HS-5 (cell line): ENCODE results near the gene EMILIN2.

Experiments used
- DNase-seq: peaks from one replicate; pipeline ENCODE4 v3.0.0-alpha.2; 2012; ENCODE audit warnings: low read depth

The EMILIN2 gene

DNA sequence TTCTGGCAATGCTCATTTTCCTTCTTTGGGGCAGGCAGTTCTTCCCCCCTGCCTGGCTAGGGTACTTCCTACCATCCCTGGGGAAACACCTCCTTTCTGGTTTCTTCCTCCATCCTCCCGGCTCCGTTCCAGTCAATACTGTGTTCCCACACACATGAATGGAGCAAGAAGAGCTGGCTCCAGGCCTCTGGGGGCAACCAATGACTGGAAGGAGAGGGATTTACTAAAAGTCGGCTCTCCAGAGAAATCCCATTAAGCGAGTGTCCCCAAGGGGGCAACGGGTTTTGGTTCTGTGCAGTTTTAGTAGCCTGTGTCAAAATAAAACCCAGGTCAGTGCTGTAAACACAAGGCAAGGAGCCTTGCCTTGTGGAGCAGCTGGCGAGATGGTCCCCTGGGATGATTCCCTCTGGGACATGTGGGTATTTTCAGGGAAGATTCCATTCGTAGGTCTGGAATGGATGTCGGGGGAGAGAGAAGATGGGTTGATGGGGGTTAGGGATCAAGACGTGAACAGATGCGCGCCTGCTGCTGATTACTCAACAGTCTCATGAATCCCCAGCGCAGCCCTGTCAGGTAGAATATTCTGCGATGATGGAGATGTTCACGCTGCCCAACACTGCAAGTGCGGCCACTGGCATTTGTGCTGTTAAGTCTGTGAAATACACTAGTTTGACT, 32.0 kb downstream of the EMILIN2 start:
- no peak for DNase-seq

DNA sequence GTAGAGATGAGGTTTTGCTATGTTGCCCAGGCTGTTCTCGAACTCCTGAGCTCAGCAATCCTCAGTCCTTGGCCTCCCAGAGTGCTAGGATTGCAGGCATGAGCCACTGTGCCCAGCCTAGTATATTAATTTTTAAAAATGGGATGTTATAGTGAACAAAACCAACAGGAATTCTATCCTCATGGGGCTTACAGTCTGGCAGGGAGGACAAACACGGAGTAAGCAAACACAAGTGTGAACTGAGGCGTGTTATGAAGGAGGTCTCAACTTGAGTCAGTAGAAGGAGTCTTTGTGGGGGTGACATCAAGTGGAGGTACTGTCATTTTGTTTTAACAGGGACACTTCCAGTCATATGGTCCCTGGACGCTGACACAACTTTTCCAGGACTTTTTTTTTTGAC, 33.1 kb downstream of the EMILIN2 start:
- DNase-seq = no peak

DNA sequence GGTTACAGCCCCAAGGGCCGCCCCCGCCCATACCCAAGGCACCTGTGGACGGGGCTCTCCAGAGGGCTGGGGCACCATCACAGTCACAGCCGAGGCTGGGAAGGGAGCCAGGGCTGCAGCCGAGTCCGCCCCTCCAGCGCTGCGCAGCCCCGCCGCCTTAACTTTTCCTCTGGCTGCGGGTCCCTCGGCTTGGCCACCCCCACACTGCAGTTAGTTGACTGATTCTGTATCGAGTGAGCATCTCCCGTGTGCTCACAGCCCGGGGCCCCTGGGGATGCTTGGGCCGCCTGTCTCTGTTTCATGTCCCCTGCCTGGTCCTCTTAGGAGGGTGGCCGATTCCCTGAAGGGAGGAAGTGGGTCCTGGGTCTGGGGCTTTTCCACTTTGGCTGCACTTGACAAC, 33.7 kb downstream of the EMILIN2 start:
- DNase-seq = no peak

DNA sequence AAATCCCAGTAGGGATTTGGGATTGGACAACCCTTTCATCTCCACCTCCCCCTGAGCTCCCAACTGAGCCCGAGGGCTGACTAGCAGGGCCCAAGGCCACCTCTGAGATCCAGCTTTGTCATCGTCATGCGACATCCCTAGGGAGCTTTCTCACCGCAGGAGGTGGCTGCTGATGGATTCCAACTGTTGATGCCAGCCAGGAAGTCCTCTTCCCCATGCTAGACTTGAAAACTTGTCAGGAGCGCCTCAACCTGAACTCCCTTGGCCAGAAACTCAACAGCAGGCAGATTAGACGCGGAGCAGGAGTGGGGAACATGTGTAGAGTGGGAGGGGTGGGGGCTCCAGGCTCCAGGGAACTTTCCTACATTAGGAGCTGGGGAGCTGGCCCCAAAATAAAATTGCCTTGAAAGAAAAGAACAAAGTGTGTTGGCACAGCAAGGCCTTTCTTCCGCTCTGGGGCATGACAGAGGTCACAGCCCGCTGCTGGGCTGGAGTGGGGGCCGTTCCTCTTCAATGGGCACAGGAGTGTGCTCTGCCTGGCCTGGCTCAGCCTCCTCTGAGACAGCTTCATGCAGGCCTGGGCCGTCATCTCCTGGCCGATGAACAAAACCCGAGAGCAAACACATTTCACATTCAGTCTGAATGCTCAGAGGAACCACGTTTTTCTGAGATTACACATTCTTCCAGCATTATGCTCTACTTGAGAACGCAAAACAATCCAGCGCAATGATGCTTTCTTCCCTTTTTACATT, 34.5 kb downstream of the EMILIN2 start:
- no peak for DNase-seq

DNA sequence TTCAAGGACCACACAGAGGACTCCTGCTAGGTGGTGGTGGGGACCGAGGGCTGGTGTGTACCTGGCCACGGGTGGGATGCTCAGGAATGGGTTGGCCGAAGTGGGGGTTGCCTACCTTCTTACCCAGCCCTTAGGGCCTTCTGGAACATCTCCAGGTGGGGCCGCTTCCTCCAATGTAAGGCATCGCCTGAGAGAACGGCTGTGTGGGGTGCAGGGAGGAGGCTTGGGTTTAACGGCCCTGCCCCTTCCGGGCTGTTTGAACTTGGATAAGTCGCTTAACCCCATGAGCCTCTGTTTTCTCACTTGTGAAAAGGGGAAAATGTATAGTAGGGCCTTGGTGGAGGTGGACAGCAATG, 35.0 kb downstream of the EMILIN2 start:
- no peak for DNase-seq

DNA sequence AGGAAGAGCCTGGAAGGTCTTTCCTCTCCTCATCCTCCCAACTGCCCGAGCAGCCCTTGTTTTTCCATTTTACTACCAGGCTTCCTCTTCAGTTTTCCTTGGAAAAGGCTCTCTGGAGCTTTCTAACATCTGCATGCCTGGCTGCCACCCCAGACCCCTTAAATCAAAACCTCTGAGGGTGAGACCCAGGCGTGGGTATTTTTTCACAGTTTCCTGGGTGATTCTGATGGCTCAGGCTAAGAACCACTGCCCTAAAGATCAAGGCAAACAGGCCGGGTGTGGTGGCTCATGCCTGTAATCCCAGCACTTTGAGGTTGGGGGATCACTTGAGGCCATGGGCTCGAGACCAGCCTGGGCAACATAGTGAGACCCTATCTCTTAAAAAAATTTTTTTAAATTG, 35.4 kb downstream of the EMILIN2 start:
- no peak for DNase-seq

DNA sequence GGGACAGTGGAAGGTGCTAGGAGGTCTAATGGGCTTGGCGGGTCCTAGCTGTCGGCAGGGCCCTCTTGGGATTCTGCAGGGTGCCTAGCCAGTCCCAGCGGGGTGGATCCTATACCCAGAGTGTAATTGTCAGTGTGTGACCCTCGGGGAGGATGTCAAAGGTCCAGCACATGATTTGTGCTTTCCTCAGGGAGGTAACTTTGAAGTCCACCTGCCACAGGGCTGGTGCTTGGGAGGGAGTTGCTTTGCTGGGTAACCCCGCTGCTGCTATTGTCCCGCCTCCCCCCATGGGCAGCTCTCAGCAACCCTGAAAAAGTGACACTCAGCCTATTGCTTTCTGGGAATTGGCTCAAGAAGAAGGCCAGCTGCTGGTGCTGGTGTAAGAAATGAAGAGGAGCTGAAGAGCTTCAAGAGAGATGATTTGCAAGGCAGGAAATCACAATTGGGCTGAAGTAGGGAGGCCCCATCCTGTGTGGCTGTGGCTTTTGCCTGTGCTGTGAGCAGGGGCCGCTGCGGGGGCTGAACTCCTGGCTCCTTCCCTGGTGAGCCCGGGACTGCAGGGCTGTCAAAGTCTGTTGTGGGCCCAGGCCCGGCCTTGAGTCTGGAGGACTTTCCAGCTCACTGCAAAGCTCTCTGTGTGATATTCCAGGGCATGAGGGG, 36.4 kb downstream of the EMILIN2 start:
- DNase-seq = no peak

DNA sequence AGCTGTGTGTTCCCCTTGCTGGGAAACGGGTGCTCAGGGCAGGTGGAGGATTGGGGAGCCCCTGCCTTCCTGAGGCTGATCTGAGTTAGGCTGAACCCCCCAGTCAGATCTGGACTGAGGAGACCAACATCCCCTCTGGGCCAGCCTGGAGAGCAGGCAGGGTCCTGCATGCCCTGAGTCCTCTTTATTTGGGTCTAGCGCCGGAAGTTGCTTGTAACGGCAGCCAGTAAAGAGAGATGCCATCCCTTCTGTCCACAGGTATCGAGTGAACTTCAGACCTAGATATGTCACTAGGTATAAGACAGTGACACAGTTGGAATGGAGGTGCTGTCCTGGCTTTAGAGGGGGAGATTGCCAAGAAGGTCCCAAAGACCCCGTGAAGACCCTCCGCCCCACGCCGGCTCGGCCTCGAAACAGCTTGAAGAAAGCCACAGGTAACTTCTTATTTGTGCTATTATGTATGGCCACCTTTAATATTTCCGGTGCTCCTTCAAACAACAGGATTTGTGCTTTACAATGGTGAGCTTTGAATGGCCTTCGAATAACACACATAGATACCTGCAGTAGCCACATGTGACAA, 38.0 kb downstream of the EMILIN2 start:
- no peak for DNase-seq

DNA sequence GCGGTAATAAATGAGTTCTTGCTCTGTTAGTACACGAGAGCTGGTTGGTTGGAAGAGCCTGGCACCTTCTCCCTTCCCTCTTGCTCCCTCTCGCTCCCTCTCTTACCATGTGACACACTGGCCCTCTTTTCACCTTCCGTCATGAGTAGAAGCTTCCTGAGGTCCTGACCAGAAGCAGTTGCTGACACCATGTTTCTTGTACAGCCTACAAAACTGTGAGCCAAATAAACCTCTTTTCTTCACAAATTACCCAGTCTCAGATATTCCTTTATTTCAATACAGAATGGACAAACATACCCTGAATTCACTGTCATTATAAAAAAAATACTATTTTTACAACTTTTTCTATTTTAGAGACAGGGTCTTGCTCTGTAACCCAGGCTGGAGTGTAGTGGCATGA, 40.7 kb downstream of the EMILIN2 start:
- no peak for DNase-seq

DNA sequence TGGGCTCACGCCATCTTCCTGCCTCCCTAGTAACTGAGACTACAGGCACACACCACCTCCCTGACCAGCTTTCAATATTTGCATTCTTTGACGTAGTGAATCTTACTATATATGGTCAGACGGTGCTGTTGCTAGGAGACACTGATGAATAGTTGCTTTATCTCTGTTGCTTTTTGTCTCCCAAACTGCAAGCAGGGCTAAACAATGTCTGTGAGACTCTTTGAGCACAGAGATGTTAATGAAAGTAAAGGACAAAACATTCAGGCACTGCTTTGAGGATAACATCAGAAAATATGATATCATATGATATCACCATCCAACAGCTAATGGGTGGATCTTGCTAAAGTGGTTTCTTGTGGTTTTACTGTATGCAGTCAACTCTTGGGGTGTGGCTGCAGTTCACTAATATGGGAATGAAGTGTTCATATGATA, 43.0 kb downstream of the EMILIN2 start:
- no peak for DNase-seq

DNA sequence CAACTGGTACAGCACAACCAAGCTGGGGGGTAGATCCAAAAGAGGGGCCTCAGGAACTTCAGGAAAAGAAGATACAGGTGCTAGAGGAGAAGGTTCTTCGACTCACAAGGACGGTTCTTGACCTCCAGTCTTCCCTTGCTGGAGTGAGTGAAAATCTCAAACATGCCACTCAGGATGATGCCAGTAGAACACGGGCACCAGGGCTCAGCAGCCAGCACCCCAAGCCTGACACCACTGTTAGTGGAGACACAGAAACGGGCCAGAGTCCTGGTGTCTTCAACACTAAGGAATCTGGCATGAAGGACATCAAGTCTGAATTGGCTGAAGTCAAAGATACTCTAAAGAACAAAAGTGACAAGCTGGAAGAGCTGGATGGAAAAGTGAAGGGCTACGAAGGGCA, 43.8 kb downstream of the EMILIN2 start:
- no peak for DNase-seq

DNA sequence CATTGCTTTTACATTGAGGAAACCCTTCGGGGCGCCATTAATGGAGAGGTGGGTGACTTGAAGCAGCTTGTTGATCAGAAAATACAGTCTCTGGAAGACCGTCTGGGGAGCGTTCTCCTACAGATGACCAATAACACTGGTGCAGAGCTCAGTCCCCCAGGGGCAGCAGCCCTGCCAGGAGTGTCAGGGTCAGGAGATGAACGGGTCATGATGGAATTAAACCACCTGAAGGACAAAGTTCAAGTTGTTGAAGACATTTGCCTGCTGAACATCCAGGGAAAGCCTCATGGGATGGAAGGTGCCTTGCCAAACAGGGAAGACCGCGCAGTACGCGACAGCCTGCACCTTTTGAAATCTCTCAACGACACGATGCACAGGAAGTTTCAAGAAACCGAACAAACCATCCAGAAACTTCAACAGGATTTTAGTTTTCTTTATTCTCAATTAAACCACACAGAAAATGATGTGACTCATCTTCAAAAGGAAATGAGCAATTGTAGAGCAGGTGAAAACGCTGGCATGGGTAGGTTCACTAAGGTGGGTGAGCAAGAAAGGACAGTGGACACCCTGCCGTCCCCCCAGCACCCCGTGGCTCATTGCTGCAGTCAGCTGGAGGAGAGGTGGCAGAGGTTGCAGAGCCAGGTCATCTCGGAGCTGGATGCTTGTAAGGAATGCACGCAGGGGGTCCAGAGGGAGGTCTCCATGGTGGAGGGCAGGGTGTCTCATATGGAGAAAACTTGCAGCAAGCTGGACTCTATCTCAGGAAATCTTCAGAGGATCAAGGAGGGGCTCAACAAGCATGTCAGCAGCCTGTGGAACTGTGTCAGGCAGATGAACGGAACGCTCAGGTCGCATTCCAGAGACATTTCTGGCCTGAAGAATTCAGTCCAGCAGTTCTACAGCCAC, 45.0 kb downstream of the EMILIN2 start:
- DNase-seq = no peak

DNA sequence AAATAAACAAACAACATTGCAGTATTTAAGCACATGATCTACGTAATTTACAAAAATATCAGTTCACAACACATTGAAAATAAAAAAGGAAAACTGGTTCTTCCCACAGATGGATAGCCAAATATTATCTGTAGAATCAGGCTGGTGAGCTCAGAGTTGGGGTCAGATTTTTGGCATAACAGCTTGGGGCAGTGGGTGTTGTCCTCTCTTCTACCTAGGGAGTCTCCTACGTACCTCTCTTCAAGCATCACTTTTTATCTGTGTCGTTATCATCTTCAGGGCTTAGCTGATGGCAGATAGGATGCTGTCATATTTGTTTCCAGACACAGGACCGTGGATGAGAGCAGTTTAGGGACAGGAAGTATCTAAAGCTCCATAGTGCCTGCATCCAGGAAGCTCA, 46.2 kb downstream of the EMILIN2 start:
- DNase-seq = no peak

DNA sequence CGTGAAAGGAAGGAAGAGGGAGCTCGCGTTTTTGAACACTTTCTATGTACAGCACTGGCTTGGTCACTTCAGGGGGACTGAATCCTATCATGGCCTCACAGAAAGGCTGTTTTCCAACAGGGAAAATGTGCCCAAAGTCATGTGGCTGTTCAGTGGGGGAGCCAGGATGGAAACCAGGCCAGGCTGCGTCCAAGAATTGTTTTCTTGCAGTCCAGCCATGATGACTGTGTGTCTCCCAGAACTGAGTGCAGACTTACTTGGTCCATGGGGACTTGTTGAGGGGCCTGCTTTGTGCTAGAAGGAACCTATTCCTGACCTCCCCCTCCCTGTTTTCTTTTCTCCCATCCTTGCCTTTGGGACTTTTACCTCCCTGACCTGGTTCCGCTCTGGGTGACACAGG, 46.9 kb downstream of the EMILIN2 start:
- DNase-seq = no peak

DNA sequence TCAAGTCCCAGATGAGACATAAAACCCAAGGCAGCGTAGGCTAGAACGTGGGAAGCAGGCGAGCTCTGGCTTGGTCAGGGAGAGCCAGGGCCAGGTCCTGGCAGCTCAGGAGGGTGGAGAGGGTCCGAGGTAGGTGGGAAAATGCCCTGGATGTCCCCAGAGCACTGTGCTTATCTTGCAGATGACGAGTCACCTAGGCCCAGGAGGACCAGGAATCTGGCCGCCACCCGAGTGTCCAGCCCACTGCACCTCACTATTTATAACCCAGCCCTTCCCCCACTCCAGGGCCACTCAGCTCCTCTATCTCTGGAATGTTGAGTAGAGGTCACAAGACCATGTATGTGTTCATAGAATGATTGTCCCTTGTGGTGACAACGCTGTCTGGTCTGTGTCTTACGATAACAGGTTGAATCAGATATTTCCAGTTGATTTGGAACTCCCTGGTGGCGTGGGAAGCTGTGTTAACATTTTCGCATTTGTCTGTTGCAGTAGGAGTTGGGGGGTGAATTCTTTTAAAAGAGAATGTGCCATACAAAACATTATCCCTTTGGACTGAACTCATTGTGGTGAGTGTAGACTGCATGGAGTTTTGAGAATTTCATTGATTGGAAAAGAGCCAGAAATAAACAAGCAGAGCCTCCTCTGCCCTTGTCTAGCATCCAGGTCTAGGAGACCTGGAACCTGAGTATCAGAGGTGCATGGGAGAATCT, 47.5 kb downstream of the EMILIN2 start:
- no peak for DNase-seq

DNA sequence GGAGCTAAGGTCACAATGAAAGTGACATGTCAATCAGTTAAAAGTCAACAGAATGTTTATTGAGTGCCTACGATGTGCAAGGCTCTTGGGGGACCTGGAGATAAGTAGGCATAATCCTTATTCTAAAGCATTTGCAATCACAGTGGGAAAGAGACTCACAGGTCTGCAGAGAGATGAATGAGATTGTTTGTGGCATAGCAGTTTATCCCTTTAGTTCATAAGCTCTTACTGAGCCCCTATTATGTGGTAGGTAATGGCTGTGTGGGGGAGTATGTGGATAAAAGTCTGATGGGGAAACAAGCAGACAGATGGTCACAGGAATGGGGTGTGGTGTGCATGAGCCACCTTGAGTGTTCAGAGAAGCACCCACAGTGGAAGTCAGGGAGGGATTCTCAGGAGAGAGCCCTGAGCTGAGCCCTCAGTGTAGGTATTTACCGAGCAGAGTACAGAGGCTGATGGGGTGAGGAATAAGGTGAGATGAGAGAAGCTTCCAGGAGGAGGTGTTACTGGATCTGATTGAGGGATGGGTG, 48.1 kb downstream of the EMILIN2 start:
- no peak for DNase-seq

DNA sequence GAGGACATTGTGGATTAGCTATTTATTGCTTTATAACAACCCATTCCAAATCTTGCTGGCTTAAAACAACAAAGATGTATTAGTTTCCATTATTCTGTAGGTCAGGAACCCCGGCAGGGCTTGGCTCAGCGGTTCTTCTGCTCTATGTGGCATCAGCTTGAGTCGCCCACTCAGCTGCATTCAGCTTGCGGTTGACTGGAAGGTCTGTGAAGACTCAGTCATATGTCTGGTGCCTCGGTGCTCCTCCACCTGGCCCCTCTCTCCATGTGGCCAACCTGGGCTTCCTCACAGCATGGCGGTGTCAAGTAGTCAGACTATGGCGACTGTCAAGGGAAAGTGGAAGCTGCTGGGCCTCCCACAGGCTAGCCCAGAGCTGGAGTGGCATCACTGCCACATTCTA, 48.6 kb downstream of the EMILIN2 start:
- DNase-seq = no peak

DNA sequence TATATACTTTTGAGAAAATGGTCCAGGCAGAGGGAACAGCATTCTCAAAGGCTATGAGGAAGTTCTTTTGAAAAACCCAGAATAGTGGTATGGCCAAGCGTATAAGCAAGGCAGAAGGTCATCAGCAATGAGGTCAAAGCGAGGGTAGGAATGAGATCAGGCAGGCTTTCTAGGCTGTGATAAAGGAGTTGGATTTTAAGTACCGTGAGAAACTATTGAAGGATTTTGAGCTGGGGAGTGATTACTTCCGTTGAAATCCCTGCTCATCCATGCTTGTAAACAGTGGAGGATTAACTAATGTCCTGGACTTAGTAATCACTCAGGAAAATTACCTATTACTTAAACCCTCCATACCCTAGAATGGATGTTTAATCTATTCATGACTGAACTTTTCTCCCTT, 50.2 kb downstream of the EMILIN2 start:
- DNase-seq = no peak

DNA sequence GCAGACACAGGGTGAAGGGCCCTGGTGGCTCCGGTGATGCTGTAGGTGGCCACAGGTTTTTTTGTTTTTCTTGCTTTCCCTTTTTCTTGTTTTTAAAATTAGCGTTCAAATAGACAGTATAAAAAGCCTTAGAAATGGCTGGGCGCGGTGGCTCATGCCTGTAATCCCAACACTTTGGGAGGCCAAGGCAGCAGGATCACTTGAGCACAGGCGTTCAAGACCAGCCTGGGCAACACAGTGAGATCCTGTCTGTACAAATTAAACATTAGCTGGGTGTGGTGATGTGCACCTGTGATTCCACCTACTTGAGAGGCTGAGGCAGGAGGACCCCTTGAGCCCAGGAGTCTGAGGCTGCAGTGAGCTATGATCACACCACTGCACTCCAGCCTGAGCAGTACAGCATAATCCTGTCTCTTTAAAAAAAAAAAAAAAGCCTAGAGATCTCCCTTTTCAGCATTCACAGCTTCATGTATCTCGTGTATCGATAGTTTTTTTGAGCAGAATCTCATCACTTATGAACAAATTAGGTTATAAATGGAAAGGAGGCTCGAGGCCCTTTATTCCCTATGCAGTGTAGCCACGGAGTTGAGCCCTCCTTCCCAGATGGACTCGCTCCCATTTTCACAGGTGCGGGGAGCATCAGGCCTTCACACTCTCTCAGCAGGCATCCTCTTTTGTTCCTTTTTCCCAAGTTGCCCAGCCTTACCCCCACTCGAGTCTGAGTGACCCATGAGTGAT, 50.8 kb downstream of the EMILIN2 start:
- no peak for DNase-seq

DNA sequence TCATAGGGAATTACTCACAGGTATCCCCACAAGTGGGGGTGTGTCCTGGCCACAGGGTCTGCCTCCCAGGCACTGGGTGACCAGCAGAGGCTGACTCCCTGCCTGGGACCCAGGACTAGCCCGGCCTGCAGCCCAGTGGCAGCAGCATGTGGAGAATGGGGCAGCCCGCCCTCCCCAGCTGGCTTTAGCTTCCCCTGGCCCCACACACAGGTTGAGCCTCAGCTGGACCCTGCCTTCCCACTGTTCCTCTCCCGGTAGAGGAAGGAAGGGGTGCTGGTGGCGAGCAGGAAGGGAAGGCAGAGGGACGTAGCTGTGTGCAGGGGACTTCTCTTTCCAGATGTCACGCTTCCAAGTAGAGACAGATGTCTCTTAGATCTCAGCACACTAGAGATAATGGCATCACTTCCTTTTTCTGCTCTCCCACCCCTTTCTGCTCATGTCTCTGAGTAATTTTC, 51.4 kb downstream of the EMILIN2 start:
- no peak for DNase-seq
